Right lobe of liver (tissue), 6 donors: Measurements from ENCODE around the gene EXPH5. TPM values are rescaled to one million over a fixed set of nuclear protein-coding genes. Genes with fewer than 3 reads are reported as not detected.

ENCODE experiments used
- ATAC-seq, 4 donors: fragments of 200-7000 bp; cut with Tn5 transposase; one replicate each; pipeline ENCODE4 v1.9.1; 2020; ENCODE audit warnings: mild to moderate bottlenecking in 4 of 4, moderate library complexity in 4 of 4
- DNase-seq, 3 donors: peaks; one replicate each; pipeline ENCODE4 v3.0.0-alpha.2; 2020
- H3K27ac ChIP-seq, 3 donors: fragments of 200-600 bp; one replicate each; pipeline ENCODE4 v1.8.0; 2022
- H3K27me3 ChIP-seq, 2 donors: fragments of 200-600 bp; one replicate each; pipeline ENCODE4 v1.8.0; 2022
- H3K36me3 ChIP-seq, 4 donors: fragments of 200-600 bp; sonication (generic) in 1 of 4; one replicate each; pipeline versions ENCODE4 v1.5.1 to v1.8.0; 2017 to 2022; ENCODE audit warnings: control low read depth in 1 of 4
- H3K4me1 ChIP-seq, 4 donors: fragments of 200-600 bp; sonication (generic) in 1 of 4; one replicate each; pipeline versions ENCODE4 v1.5.1 to v1.8.0; 2017 to 2022; ENCODE audit warnings: control low read depth in 1 of 4
- H3K4me3 ChIP-seq, 3 donors: fragments of 200-600 bp; one replicate each; pipeline ENCODE4 v1.8.0; 2022
- H3K9me3 ChIP-seq, 4 donors: fragments of 200-600 bp; sonication (generic) in 1 of 4; one replicate each; pipeline versions ENCODE4 v1.5.1 to v1.8.0; 2017 to 2022; ENCODE audit warnings: control low read depth in 1 of 4
- POLR2A ChIP-seq: fragments of 450-650 bp; IDR thresholded peaks from one replicate; pipeline ENCODE4 v1.6.1; 2017; ENCODE audit warnings: antibody characterized with exemption, mild to moderate bottlenecking
- WGBS: methylation state at CpG from one replicate; pipeline ENCODE4 v1.1.6; 2018; ENCODE audit warnings: low coverage, low lambda C conversion rate; ENCODE audit not compliant: insufficient coverage; ENCODE audit errors: missing lambda C conversion rate; 5-methylcytosine and 5-hydroxymethylcytosine counted together
- intact Hi-C, 2 donors: fragments of 100-400 bp; cut with DNase I; formaldehyde crosslinking; loops; one replicate each; pipeline versions ENCODE4 v1.11.2 to v1.14.1; 2022
- total RNA-seq, 6 experiments: library from RNA; depleted of rRNA in 2 of 6; stranded (reverse); fragments of >200 nt in 2 of 6; fragmentation: NEBNext Ultra II Directional in 3 of 6; extraction: Animal tissue kit (Norgen Biotek cat#: 25700) in 3 of 6; gene quantifications; one replicate each; pipeline versions ENCODE4 v1.1.0 to v1.2.4, GENCODE V29; 2016 to 2023
- TF ChIP-seq, protein P1 (sequence below), 4 donors: fragments of 200-600 bp in 3 of 4; fragments of 450-650 bp in 1 of 4; IDR thresholded peaks; one replicate each; pipeline versions ENCODE4 v1.5.1 to v1.8.0; 2016 to 2022; ENCODE audit warnings: antibody characterized with exemption in 4 of 4, mild to moderate bottlenecking in 2 of 4
- donor health status: DM: no; HTN: yes; CAD: no.
- donor health status: DM: no; HTN: no; CAD: no.
- donor health status: DM: no; HTN: no; CAD: no.
- donor health status: DM: no; HTN: yes; CAD: no.
- donor health status: DM: no; HTN: yes; CAD: no.

Gene EXPH5
- total RNA-seq, 6 experiments from 2014 or later, result 8.3 to 12.4 (median 10.2) TPM

DNA sequence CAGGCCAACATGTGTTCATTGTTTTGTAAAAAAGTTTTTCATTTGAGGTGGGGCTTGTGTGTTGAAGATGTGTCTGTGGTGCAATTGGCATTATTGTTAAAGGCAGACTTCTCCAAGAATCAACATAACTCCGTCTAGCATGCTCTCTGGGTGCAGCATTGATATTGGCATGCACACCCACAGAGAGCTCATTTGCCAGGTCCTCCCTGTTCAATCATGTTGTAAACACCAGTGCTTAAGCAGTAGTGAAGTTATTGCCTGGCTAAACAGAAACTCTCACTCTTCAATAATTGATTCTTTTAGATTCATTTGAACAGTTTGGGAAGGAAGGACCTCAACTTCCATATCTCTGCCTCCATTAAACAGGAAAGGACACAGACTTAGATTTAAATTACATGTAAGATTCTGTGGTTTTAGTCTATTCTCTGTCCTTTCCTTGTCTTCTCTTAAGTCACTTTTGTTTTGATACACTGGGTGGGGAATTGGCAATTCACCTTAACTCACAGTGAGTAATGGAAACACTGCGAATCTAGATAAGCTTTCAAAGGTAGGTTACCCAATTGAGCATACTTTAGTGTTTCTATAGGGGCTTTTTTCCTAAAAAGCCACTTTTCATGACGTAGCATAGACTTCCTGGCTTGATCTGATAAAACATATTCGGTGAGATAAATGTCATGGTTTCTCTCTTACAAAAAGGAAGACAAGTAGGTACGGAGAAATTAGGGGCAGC, 30.8 kb upstream of the EXPH5 start:
- H3K27ac ChIP-seq, result no peak overlapping the region
- ATAC-seq (no peak), DNase-seq (no peak)

DNA sequence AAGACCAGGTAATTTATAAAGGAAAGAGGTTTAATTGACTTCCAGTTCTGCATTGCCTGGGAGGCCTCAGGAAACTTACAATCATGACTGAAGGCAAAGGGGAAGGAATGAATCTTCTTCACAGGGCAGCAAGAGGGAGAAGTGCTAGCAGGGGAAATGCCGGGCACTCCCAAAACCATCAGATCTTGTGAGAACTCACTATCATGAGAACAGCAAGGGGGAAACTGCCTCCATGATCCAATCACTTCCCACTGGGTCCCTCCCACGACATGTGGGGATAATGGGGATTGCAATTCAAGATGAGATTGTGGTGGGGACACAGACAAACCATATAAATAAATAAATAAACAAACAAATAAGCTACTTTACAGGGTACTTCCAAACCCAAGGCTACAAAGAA, 28.8 kb upstream of the EXPH5 start:
- TF ChIP-seq POLR2A, result no peak
- TF ChIP-seq, protein P1, sequence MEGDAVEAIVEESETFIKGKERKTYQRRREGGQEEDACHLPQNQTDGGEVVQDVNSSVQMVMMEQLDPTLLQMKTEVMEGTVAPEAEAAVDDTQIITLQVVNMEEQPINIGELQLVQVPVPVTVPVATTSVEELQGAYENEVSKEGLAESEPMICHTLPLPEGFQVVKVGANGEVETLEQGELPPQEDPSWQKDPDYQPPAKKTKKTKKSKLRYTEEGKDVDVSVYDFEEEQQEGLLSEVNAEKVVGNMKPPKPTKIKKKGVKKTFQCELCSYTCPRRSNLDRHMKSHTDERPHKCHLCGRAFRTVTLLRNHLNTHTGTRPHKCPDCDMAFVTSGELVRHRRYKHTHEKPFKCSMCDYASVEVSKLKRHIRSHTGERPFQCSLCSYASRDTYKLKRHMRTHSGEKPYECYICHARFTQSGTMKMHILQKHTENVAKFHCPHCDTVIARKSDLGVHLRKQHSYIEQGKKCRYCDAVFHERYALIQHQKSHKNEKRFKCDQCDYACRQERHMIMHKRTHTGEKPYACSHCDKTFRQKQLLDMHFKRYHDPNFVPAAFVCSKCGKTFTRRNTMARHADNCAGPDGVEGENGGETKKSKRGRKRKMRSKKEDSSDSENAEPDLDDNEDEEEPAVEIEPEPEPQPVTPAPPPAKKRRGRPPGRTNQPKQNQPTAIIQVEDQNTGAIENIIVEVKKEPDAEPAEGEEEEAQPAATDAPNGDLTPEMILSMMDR (IDR thresholded peaks at IDR 0.05), result no peak
- Histone ChIP-seq H3K27me3 (no peaks in the 10 kb centered on the region), H3K27ac (no peak overlapping the region), H3K36me3 (no peaks in the 10 kb centered on the region), H3K9me3 (no peaks in the 10 kb centered on the region), H3K4me1 (no peaks in the 10 kb centered on the region), H3K4me3 (no peak overlapping the region)
- DNase-seq, result no peak
- ATAC-seq, result no peak
- intact Hi-C loops, result no loop called here
- WGBS, result 64% methylated on average over 2 of the region's 2 CpGs

More for the DNA sequence above, 30.8 kb upstream of the EXPH5 start:
- no peaks in the 10 kb centered on the region for H3K36me3 ChIP-seq
- no peaks in the 10 kb centered on the region for H3K9me3 ChIP-seq
- H3K27me3 ChIP-seq, result no peaks in the 10 kb centered on the region
- no peaks in the 10 kb centered on the region for H3K4me1 ChIP-seq
- TF ChIP-seq POLR2A, result no peak
- TF ChIP-seq, protein P1 (IDR thresholded peaks at IDR 0.05), result no peak
- intact Hi-C loops, result no loop called here
- 66% methylated on average over 5 of the region's 5 CpGs for whole genome bisulfite sequencing
- H3K4me3 ChIP-seq, result no peak overlapping the region

DNA sequence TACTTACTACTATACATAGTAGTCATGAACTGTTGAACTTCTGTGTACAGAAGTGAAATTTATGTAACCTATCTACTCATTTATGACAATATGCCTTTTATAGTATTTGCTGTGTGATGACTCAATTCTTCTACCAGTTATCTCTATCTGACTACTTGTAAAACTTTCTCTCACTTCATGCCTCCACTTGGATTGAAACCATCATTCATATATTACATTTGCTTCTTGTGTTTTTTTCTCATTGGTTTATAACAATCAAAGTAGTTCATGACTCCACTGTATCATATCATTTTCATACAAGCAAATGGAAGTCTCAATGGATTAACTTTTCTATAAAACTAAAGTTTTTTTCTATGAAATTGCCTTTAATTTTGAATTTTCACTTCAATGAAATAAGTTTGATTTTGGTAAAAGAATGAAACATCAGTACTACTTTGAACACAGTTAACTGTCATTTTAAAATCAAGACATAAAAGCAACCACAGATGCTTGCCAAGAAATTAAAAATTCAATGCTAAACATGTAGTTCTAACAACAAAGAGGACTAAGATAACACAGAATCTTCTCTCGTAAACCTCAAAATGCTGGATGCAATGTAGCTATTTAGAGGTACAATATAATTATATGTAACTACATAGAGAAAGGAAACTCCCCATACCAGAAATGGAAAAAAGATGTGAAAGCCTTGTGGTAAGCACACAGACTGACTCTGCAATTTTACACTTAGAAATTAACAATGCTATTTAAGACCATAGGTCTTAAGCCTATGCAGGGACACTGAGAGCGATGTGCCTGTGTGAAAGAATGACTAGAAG, 27.6 kb upstream of the EXPH5 start:
- TF ChIP-seq POLR2A, result no peak
- ATAC-seq, result no peak
- no peak for DNase-seq
- no peaks in the 10 kb centered on the region for H3K27me3 ChIP-seq
- 41% methylated on average over 2 of the region's 2 CpGs for WGBS
- H3K4me1 ChIP-seq, result no peaks in the 10 kb centered on the region
- no peaks in the 10 kb centered on the region for H3K9me3 ChIP-seq
- H3K27ac ChIP-seq, result no peak overlapping the region
- intact Hi-C loops, result no loop called here
- H3K4me3 ChIP-seq, result no peak overlapping the region
- H3K36me3 ChIP-seq, result no peaks in the 10 kb centered on the region

DNA sequence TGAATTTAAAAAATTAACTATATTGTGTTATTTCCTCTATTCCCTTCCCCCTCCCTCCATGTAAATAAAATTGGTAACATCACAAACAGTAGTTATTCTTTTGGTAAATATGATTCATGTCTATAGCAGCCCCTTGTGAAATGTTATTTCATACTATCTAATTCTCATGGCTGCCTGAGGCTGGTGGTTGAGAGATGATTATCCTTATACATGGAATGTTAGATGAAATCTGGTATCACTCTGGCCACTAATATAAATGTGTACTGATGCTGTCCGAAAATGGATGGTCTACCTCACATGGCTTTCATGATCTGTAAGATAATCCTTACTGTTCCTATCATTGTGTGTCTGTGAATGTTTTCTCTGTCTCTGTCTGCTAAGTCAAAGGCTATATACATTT, 25.0 kb upstream of the EXPH5 start:
- intact Hi-C loops, result no loop called here
- Histone ChIP-seq H3K9me3 (no peaks in the 10 kb centered on the region), H3K27ac (no peak overlapping the region), H3K4me3 (no peak overlapping the region), H3K36me3 (no peaks in the 10 kb centered on the region), H3K27me3 (no peaks in the 10 kb centered on the region), H3K4me1 (no peaks in the 10 kb centered on the region)
- no peak for DNase-seq
- WGBS, result 75% methylated on average over 1 of the region's 1 CpG
- ATAC-seq, result no peak
- TF ChIP-seq POLR2A, result no peak
- TF ChIP-seq, protein P1 (IDR thresholded peaks at IDR 0.05), result no peak

DNA sequence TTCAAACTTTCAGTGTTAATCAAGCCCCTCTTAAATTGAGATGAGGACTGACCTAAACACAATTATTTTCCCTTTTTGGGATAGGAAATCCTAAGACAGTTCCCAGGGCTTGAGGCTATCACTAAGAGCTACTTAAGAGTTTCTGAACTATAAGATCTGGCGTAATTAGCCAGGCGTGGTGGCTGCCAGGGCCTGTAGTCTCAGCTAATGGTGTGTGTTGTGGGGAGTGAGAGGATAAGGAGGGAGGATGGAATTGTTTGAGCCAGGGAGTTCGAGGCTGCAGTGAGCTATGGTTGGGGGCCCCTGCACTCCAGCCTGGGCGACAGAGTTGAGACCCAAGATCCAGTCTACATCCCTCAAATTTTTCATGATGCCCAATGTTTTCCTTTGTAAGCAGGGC, 23.5 kb upstream of the EXPH5 start:
- H3K36me3 ChIP-seq, result no peaks in the 10 kb centered on the region
- H3K4me1 ChIP-seq, result no peaks in the 10 kb centered on the region
- DNase-seq (no peak), ATAC-seq (no peak)
- no peaks in the 10 kb centered on the region for H3K27me3 ChIP-seq
- H3K9me3 ChIP-seq, result no peaks in the 10 kb centered on the region
- H3K4me3 ChIP-seq, result no peak overlapping the region
- WGBS, result 78% methylated on average over 4 of the region's 4 CpGs
- intact Hi-C loops, result no loop called here
- H3K27ac ChIP-seq, result no peak overlapping the region
- TF ChIP-seq, protein P1 (IDR thresholded peaks at IDR 0.05), result no peak
- no peak for TF ChIP-seq POLR2A
